SU-DHL-6 (cell line): ENCODE data around the gene ERP27.

Experiments
- H2AFZ ChIP-seq: fragments of 200-600 bp; sonication (generic); 2 replicates; pipeline ENCODE4 v1.6.1; 2014; ENCODE audit warnings: low read depth, mild to moderate bottlenecking, moderate library complexity, mixed read lengths, antibody characterized with exemption, low read length; ENCODE audit not compliant: severe bottlenecking
- H3F3A ChIP-seq: fragments of 200-600 bp; shearing (Covaris generic); 2 replicates; pipeline ENCODE4 v1.6.0; 2016; ENCODE audit warnings: antibody characterized with exemption, mild to moderate bottlenecking; ENCODE audit not compliant: insufficient read depth
- H3K27ac ChIP-seq: fragments of 200-600 bp; sonication (generic); 2 replicates; pipeline ENCODE4 v1.5.1; 2016; ENCODE audit warnings: low read depth, mild to moderate bottlenecking, low read length, moderate library complexity, mixed read lengths
- H3K27me3 ChIP-seq: fragments of 200-600 bp; sonication (generic), shearing (Covaris generic); 2 replicates; pipeline ENCODE4 v1.6.0; 2014; ENCODE audit warnings: mild to moderate bottlenecking, low read length
- H3K36me3 ChIP-seq: fragments of 200-600 bp; sonication (generic); 2 replicates; pipeline ENCODE4 v1.6.1; 2014; ENCODE audit warnings: mild to moderate bottlenecking, low read length, mixed read lengths
- H3K4me2 ChIP-seq: fragments of 300-600, 200-600 bp; shearing (Covaris generic), sonication (generic); 2 replicates; pipeline ENCODE4 v1.6.0; 2014; ENCODE audit warnings: low read length, low read depth, mild to moderate bottlenecking; ENCODE audit not compliant: poor library complexity, severe bottlenecking
- H3K4me3 ChIP-seq: fragments of 200-600 bp; sonication (generic); 2 replicates; pipeline ENCODE4 v1.5.1; 2014; ENCODE audit warnings: antibody characterized with exemption, low read length, mild to moderate bottlenecking, mixed read lengths; ENCODE audit not compliant: insufficient read depth, poor library complexity, severe bottlenecking
- H3K79me2 ChIP-seq: fragments of 200-600 bp; sonication (generic); 2 replicates; pipeline ENCODE4 v1.6.1; 2014; ENCODE audit warnings: mild to moderate bottlenecking, low read length, moderate library complexity; ENCODE audit not compliant: insufficient read depth
- H3K9ac ChIP-seq: fragments of 200-600 bp; sonication (generic); 2 replicates; pipeline ENCODE4 v1.7.0; 2014; ENCODE audit warnings: mild to moderate bottlenecking, low read length
- H3K9me2 ChIP-seq: fragments of 200-600 bp; sonication (generic); replicated peaks from 2 replicates; pipeline ENCODE4 v1.6.1; 2014; ENCODE audit warnings: low read length; ENCODE audit not compliant: insufficient read depth
- H3K9me3 ChIP-seq: fragments of 200-600 bp; sonication (generic); 2 replicates; pipeline ENCODE4 v1.6.1; 2014; ENCODE audit warnings: low read length, mixed read lengths; ENCODE audit not compliant: insufficient read depth
- H4K20me1 ChIP-seq: fragments of 200-600 bp; sonication (generic); 2 replicates; pipeline ENCODE4 v1.6.1; 2014; ENCODE audit warnings: low read depth, mild to moderate bottlenecking, antibody characterized with exemption, low read length, moderate library complexity, mixed read lengths
- EZH2phosphoT487 ChIP-seq: fragments of 200-600 bp; sonication (generic), shearing (Covaris generic); conservative IDR thresholded peaks from 2 replicates; pipeline ENCODE4 v1.6.1; 2018; ENCODE audit warnings: mild to moderate bottlenecking, antibody characterized with exemption, low read length, moderate library complexity, mixed read lengths
- TF ChIP-seq, protein P1 (sequence below): fragments of 200-600 bp; sonication (generic); IDR thresholded peaks from one replicate; pipeline ENCODE4 v1.5.1; 2017; ENCODE audit warnings: antibody characterized with exemption, mild to moderate bottlenecking, low read length, moderate library complexity; ENCODE audit not compliant: insufficient read depth, poor library complexity, severe bottlenecking

Gene ERP27

DNA sequence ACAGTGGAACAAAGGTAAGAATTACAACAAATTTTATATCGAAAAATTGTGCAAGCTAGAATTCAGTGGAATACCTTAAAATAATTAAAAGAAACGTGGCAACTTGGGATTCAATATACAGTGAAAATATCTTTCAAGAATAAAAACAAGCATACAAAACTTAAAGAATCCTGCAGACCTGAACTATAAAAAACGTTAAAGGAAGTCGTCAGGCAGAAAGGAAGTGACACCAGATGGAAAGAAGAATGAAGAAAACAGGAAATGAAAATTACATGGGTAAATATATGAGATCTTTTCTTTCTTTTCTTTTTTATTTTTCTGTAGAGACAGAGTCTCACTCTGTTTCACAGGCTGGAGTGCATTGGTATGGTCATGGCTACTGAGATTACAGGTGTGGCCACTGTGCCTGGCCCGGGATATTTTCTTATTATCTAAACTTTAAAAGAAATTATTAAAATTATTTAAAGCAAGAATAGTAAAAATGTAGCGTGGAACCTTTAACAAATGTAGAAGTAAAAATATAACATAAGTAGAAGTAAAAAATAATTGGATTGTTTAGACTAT, 57.4 kb downstream of the ERP27 start:
- no peaks in the 10 kb centered on the region for H4K20me1 ChIP-seq
- H3K27ac ChIP-seq, result peak overlapping the region; percentile 28; the same call in 1 of the 2 replicates
- peak overlapping the region; percentile 73 for H2AFZ ChIP-seq
- no peaks in the 10 kb centered on the region for H3K79me2 ChIP-seq
- H3K36me3 ChIP-seq, result no peaks in the 10 kb centered on the region
- H3K9me2 ChIP-seq, result no peaks in the 10 kb centered on the region
- H3K27me3 ChIP-seq, result no peaks in the 10 kb centered on the region
- no peaks in the 10 kb centered on the region for H3K9me3 ChIP-seq
- 0 out of 2 replicates have a peak, but pooled peaks cover 3% of the 10 kb centered on the region for H3F3A ChIP-seq
- no peak overlapping the region for H3K9ac ChIP-seq
- no peak for TF ChIP-seq EZH2phosphoT487
- TF ChIP-seq, protein P1, sequence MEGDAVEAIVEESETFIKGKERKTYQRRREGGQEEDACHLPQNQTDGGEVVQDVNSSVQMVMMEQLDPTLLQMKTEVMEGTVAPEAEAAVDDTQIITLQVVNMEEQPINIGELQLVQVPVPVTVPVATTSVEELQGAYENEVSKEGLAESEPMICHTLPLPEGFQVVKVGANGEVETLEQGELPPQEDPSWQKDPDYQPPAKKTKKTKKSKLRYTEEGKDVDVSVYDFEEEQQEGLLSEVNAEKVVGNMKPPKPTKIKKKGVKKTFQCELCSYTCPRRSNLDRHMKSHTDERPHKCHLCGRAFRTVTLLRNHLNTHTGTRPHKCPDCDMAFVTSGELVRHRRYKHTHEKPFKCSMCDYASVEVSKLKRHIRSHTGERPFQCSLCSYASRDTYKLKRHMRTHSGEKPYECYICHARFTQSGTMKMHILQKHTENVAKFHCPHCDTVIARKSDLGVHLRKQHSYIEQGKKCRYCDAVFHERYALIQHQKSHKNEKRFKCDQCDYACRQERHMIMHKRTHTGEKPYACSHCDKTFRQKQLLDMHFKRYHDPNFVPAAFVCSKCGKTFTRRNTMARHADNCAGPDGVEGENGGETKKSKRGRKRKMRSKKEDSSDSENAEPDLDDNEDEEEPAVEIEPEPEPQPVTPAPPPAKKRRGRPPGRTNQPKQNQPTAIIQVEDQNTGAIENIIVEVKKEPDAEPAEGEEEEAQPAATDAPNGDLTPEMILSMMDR, result no peak
- peak overlapping the region; percentile 31 for H3K4me3 ChIP-seq
- H3K4me2 ChIP-seq, result peak overlapping the region; percentile 37

DNA sequence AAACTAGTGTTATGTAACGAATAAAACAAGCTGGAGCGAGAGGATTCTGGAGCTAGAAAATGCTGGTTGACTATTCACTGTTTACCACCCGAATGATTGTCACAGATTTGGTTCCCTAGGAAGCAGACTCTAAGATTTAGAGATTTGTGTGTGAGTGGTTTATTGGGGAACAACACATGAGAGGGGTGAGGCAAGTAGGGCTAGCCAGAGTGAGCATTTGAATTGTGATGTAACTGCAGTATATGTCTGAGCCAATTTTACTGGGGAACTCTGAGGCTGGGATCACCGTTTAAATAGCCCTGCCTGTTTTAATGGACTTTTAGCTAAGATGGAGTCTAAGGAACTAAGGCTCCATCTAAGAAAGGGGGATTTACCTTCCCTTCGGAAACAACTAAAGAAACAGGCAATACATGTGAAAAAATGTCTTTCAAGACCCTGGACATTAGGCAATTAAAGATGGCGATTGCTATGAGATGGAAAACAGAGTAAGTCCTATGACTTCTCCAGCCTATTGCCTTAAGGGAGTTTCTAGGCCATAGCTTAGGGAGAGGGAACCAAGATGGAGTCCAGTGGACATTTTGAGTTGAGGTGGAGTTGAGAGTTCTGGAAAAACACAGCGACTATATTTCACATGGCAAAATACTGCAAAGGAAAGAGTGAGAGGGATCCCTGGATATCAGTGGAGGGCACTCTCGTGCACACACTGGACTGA, 59.0 kb downstream of the ERP27 start:
- no peaks in the 10 kb centered on the region for H3K36me3 ChIP-seq
- no peak overlapping the region for H3K9ac ChIP-seq
- H3K4me3 ChIP-seq, result no peak overlapping the region
- no peaks in the 10 kb centered on the region for H3K9me2 ChIP-seq
- no peaks in the 10 kb centered on the region for H4K20me1 ChIP-seq
- H3K79me2 ChIP-seq, result no peaks in the 10 kb centered on the region
- no peak overlapping the region for H3K4me2 ChIP-seq
- H2AFZ ChIP-seq, result no peak overlapping the region
- no peak overlapping the region for H3K27ac ChIP-seq
- H3K27me3 ChIP-seq, result no peaks in the 10 kb centered on the region
- no peak for TF ChIP-seq EZH2phosphoT487
- TF ChIP-seq, protein P1, result no peak
- no peaks in the 10 kb centered on the region for H3F3A ChIP-seq
- no peaks in the 10 kb centered on the region for H3K9me3 ChIP-seq

DNA sequence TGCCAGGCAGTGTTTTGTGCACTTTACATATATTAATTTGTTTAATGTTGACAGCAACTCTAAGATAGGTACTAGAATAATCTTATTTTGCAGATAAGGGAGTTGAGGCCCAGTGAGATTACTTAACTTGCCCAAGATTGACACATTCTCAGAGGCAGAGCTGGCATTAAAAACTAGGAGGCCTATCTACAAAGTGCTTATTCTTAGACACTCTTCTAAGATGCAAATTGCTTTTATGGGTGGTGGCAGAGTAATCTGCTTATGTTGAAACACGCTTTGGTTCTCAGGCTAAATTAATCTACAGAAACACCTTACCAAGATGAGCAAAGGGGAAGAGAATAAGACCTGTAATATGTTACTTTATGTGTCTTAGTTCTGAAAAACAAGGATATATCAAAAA, 59.8 kb downstream of the ERP27 start:
- no peak overlapping the region for H3K9ac ChIP-seq
- H3K36me3 ChIP-seq, result no peaks in the 10 kb centered on the region
- no peak for TF ChIP-seq EZH2phosphoT487
- TF ChIP-seq, protein P1, result no peak
- no peak overlapping the region for H3K27ac ChIP-seq
- no peak overlapping the region for H3K4me3 ChIP-seq
- peak overlapping the region; percentile 9 for H3K4me2 ChIP-seq
- no peaks in the 10 kb centered on the region for H3K9me3 ChIP-seq
- H3K79me2 ChIP-seq, result no peaks in the 10 kb centered on the region
- H3F3A ChIP-seq, result no peaks in the 10 kb centered on the region
- peak overlapping the region; percentile 5 for H2AFZ ChIP-seq
- no peaks in the 10 kb centered on the region for H3K9me2 ChIP-seq
- H4K20me1 ChIP-seq, result no peaks in the 10 kb centered on the region
- H3K27me3 ChIP-seq, result no peaks in the 10 kb centered on the region
